Measurements from ENCODE around the gene PTPRN2. TPM values are rescaled to one million over a fixed set of nuclear protein-coding genes. Genes with fewer than 3 reads are reported as not detected.

Gene PTPRN2
- total and polyA plus RNA-seq, 4 donors: 18.1 to 69.9 (median 50.4) TPM

- no peak overlapping the region for H3K4me3 ChIP-seq (ENCODE audit: low read depth, low read length)
Observed at GRCh38 chr7:157966490-157966889, 621.1 kb downstream of the PTPRN2 start.

GRCh38 chr7:157964521-157964920 is 623.1 kb downstream of the PTPRN2 start:
- no peak for DNase-seq (ENCODE audit: low read depth in 4 of 6, low spot score in 6 of 6)

More at GRCh38 chr7:157966490-157966889, 621.1 kb downstream of the PTPRN2 start:
- no peak overlapping the region for H3K27ac ChIP-seq (ENCODE audit: low read depth, low read length)
- H3K36me3 ChIP-seq (ENCODE audit: control insufficient read depth, insufficient read depth, low read length): no peaks in the 10 kb centered on the region
- no peaks in the 10 kb centered on the region for H3K9me3 ChIP-seq (ENCODE audit: control insufficient read depth, insufficient read depth, low read length)
- peaks cover 2% of the 10 kb centered on the region for H3K27me3 ChIP-seq (ENCODE audit: control insufficient read depth, insufficient read depth, low read length)
- peaks cover 11% of the 10 kb centered on the region for H3K4me1 ChIP-seq (ENCODE audit: control insufficient read depth, insufficient read depth, low read length)
- WGBS (ENCODE audit: insufficient coverage): 86% methylated on average over 1 of the region's 1 CpG
- DNase-seq (ENCODE audit: low read depth in 4 of 6, low spot score in 6 of 6): no peak

GRCh38 chr7:157964016-157964415 is 623.6 kb downstream of the PTPRN2 start:
- Histone ChIP-seq H3K36me3 (ENCODE audit: control insufficient read depth, insufficient read depth, low read length) (no peaks in the 10 kb centered on the region), H3K27me3 (ENCODE audit: control insufficient read depth, insufficient read depth, low read length) (peaks cover 2% of the 10 kb centered on the region), H3K4me3 (ENCODE audit: low read depth, low read length) (no peak overlapping the region), H3K27ac (ENCODE audit: low read depth, low read length) (no peak overlapping the region), H3K9me3 (ENCODE audit: control insufficient read depth, insufficient read depth, low read length) (no peaks in the 10 kb centered on the region), H3K4me1 (ENCODE audit: control insufficient read depth, insufficient read depth, low read length) (peaks cover 7% of the 10 kb centered on the region)
- DNase-seq (ENCODE audit: low read depth in 4 of 6, low spot score in 6 of 6): no peak
- 96% methylated on average over 4 of the region's 8 CpGs for WGBS (ENCODE audit: insufficient coverage)

More at GRCh38 chr7:157964521-157964920, 623.1 kb downstream of the PTPRN2 start:
- H3K9me3 ChIP-seq (ENCODE audit: control insufficient read depth, insufficient read depth, low read length): no peaks in the 10 kb centered on the region
- peaks cover 7% of the 10 kb centered on the region for H3K4me1 ChIP-seq (ENCODE audit: control insufficient read depth, insufficient read depth, low read length)
- no peak overlapping the region for H3K4me3 ChIP-seq (ENCODE audit: low read depth, low read length)
- no peak overlapping the region for H3K27ac ChIP-seq (ENCODE audit: low read depth, low read length)
- peaks cover 2% of the 10 kb centered on the region for H3K27me3 ChIP-seq (ENCODE audit: control insufficient read depth, insufficient read depth, low read length)
- 97% methylated on average over 8 of the region's 8 CpGs for WGBS (ENCODE audit: insufficient coverage)
- no peaks in the 10 kb centered on the region for H3K36me3 ChIP-seq (ENCODE audit: control insufficient read depth, insufficient read depth, low read length)

- Histone ChIP-seq H3K4me3 (ENCODE audit: low read depth, low read length) (no peak overlapping the region), H3K27me3 (ENCODE audit: control insufficient read depth, insufficient read depth, low read length) (peaks cover 2% of the 10 kb centered on the region), H3K4me1 (ENCODE audit: control insufficient read depth, insufficient read depth, low read length) (peaks cover 7% of the 10 kb centered on the region), H3K27ac (ENCODE audit: low read depth, low read length) (no peak overlapping the region), H3K9me3 (ENCODE audit: control insufficient read depth, insufficient read depth, low read length) (peaks cover 4% of the 10 kb centered on the region), H3K36me3 (ENCODE audit: control insufficient read depth, insufficient read depth, low read length) (no peaks in the 10 kb centered on the region)
- WGBS (ENCODE audit: insufficient coverage): 75% methylated on average over 2 of the region's 9 CpGs
- DNase-seq (ENCODE audit: low read depth in 4 of 6, low spot score in 6 of 6): no peak
Observed at GRCh38 chr7:157963526-157963925, 624.1 kb downstream of the PTPRN2 start.

GRCh38 chr7:157962458-157963306 is 624.9 kb downstream of the PTPRN2 start:
- Histone ChIP-seq H3K9me3 (ENCODE audit: control insufficient read depth, insufficient read depth, low read length) (peaks cover 4% of the 10 kb centered on the region), H3K36me3 (ENCODE audit: control insufficient read depth, insufficient read depth, low read length) (no peaks in the 10 kb centered on the region), H3K27me3 (ENCODE audit: control insufficient read depth, insufficient read depth, low read length) (peaks cover 2% of the 10 kb centered on the region), H3K4me3 (ENCODE audit: low read depth, low read length) (no peak overlapping the region), H3K27ac (ENCODE audit: low read depth, low read length) (no peak overlapping the region), H3K4me1 (ENCODE audit: control insufficient read depth, insufficient read depth, low read length) (peaks cover 7% of the 10 kb centered on the region)
- 69% methylated on average over 10 of the region's 15 CpGs for WGBS (ENCODE audit: insufficient coverage)
- peak in 1 of 6 donors; percentile 17 for DNase-seq (ENCODE audit: low read depth in 4 of 6, low spot score in 6 of 6)

- no peak overlapping the region for H3K27ac ChIP-seq (ENCODE audit: low read depth, low read length)
- WGBS (ENCODE audit: insufficient coverage): 19% methylated on average over 9 of the region's 29 CpGs
- H3K9me3 ChIP-seq (ENCODE audit: control insufficient read depth, insufficient read depth, low read length): peaks cover 4% of the 10 kb centered on the region
- peaks cover 7% of the 10 kb centered on the region for H3K4me1 ChIP-seq (ENCODE audit: control insufficient read depth, insufficient read depth, low read length)
- H3K36me3 ChIP-seq (ENCODE audit: control insufficient read depth, insufficient read depth, low read length): no peaks in the 10 kb centered on the region
- H3K27me3 ChIP-seq (ENCODE audit: control insufficient read depth, insufficient read depth, low read length): peaks cover 2% of the 10 kb centered on the region
- H3K4me3 ChIP-seq (ENCODE audit: low read depth, low read length): no peak overlapping the region
- peak in 1 of 6 donors; percentile 61 for DNase-seq (ENCODE audit: low read depth in 4 of 6, low spot score in 6 of 6)
Observed at GRCh38 chr7:157961731-157962457, 625.7 kb downstream of the PTPRN2 start.

- H3K9me3 ChIP-seq (ENCODE audit: control insufficient read depth, insufficient read depth, low read length): peaks cover 4% of the 10 kb centered on the region
- H3K36me3 ChIP-seq (ENCODE audit: control insufficient read depth, insufficient read depth, low read length): peaks cover 9% of the 10 kb centered on the region
- H3K4me3 ChIP-seq (ENCODE audit: low read depth, low read length): no peak overlapping the region
- peak in 1 of 6 donors; percentile 57 for DNase-seq (ENCODE audit: low read depth in 4 of 6, low spot score in 6 of 6)
- H3K27ac ChIP-seq (ENCODE audit: low read depth, low read length): no peak overlapping the region
- H3K4me1 ChIP-seq (ENCODE audit: control insufficient read depth, insufficient read depth, low read length): no peaks in the 10 kb centered on the region
- H3K27me3 ChIP-seq (ENCODE audit: control insufficient read depth, insufficient read depth, low read length): no peaks in the 10 kb centered on the region
- WGBS (ENCODE audit: insufficient coverage): 61% methylated on average over 12 of the region's 13 CpGs
Observed at GRCh38 chr7:157955348-157955999, 632.1 kb downstream of the PTPRN2 start.

GRCh38 chr7:157954901-157955300 is 632.7 kb downstream of the PTPRN2 start:
- no peak for DNase-seq (ENCODE audit: low read depth in 4 of 6, low spot score in 6 of 6)
- Histone ChIP-seq H3K27ac (ENCODE audit: low read depth, low read length) (no peak overlapping the region), H3K4me3 (ENCODE audit: low read depth, low read length) (no peak overlapping the region), H3K9me3 (ENCODE audit: control insufficient read depth, insufficient read depth, low read length) (peaks cover 4% of the 10 kb centered on the region), H3K27me3 (ENCODE audit: control insufficient read depth, insufficient read depth, low read length) (no peaks in the 10 kb centered on the region), H3K36me3 (ENCODE audit: control insufficient read depth, insufficient read depth, low read length) (peaks cover 9% of the 10 kb centered on the region), H3K4me1 (ENCODE audit: control insufficient read depth, insufficient read depth, low read length) (no peaks in the 10 kb centered on the region)
- WGBS (ENCODE audit: insufficient coverage): 76% methylated on average over 5 of the region's 7 CpGs

GRCh38 chr7:157952841-157953645 is 634.6 kb downstream of the PTPRN2 start:
- H3K9me3 ChIP-seq (ENCODE audit: control insufficient read depth, insufficient read depth, low read length): no peaks in the 10 kb centered on the region
- H3K27ac ChIP-seq (ENCODE audit: low read depth, low read length): no peak overlapping the region
- DNase-seq (ENCODE audit: low read depth in 4 of 6, low spot score in 6 of 6): no peak
- H3K27me3 ChIP-seq (ENCODE audit: control insufficient read depth, insufficient read depth, low read length): no peaks in the 10 kb centered on the region
- WGBS (ENCODE audit: insufficient coverage): 84% methylated on average over 25 of the region's 25 CpGs
- no peaks in the 10 kb centered on the region for H3K4me1 ChIP-seq (ENCODE audit: control insufficient read depth, insufficient read depth, low read length)
- peaks cover 9% of the 10 kb centered on the region for H3K36me3 ChIP-seq (ENCODE audit: control insufficient read depth, insufficient read depth, low read length)
- no peak overlapping the region for H3K4me3 ChIP-seq (ENCODE audit: low read depth, low read length)
